Kidney (tissue), 14 donors: ENCODE measurements around the gene NEDD4L. TPM values are rescaled to one million over a fixed set of nuclear protein-coding genes. Genes with fewer than 3 reads are reported as not detected.
A peak's percentile ranks its signal among the peaks of the same experiment; 100 is the strongest.

Source experiments
- DNase-seq, 5 donors: peaks; one replicate each; pipeline ENCODE4 v3.0.0-alpha.2; 2013 to 2020
- FAIRE-seq: peaks from 2 replicates; lab custom pipeline; 2012; peaks lifted over from hg19 to GRCh38; lab: Jason Lieb, UNC
- H3K27ac ChIP-seq, 2 donors: one replicate each; pipeline ENCODE4 v1.7.0; 2013; ENCODE audit warnings: low read depth in 2 of 2, low read length in 2 of 2, inconsistent platforms in 1 of 2
- H3K27me3 ChIP-seq: one replicate; pipeline ENCODE4 v1.7.1; 2013; ENCODE audit warnings: low read length, inconsistent platforms; ENCODE audit not compliant: control insufficient read depth, insufficient read depth
- H3K36me3 ChIP-seq, 3 donors: one replicate each; pipeline versions ENCODE4 v1.7.0 to v1.7.1; 2013; ENCODE audit warnings: low read length in 3 of 3, control low read depth in 1 of 3, inconsistent platforms in 1 of 3; ENCODE audit not compliant: insufficient read depth in 3 of 3, control insufficient read depth in 2 of 3
- H3K4me1 ChIP-seq, 3 donors: one replicate each; pipeline versions ENCODE4 v1.7.0 to v1.7.1; 2013; ENCODE audit warnings: low read length in 3 of 3, inconsistent platforms in 1 of 3, low read depth in 1 of 3; ENCODE audit not compliant: control insufficient read depth in 2 of 3, insufficient read depth in 2 of 3
- H3K4me3 ChIP-seq, 3 donors: one replicate each; pipeline versions ENCODE4 v1.7.0 to v1.8.1; 2013; ENCODE audit warnings: low read length in 3 of 3, control low read depth in 1 of 3, inconsistent platforms in 1 of 3
- H3K9ac ChIP-seq, 3 donors: one replicate each; pipeline versions ENCODE4 v1.7.0 to v1.7.1; 2013; ENCODE audit warnings: low read length in 3 of 3, control low read depth in 1 of 3, inconsistent platforms in 1 of 3
- H3K9me3 ChIP-seq, 3 donors: one replicate each; pipeline versions ENCODE4 v1.7.0 to v1.7.1; 2013; ENCODE audit warnings: low read length in 3 of 3, control low read depth in 1 of 3, inconsistent platforms in 1 of 3; ENCODE audit not compliant: control insufficient read depth in 2 of 3, insufficient read depth in 1 of 3
- CTCF ChIP-seq: IDR thresholded peaks from 3 replicates; pipeline ENCODE4 v1.5.1; 2012; ENCODE audit warnings: mild to moderate bottlenecking, moderate library complexity, borderline replicate concordance; ENCODE audit not compliant: insufficient read depth; ENCODE audit errors: extremely low read depth
- intact Hi-C: fragments of 100-400 bp; cut with DNase I; formaldehyde crosslinking; loops from one replicate; pipeline ENCODE4 v1.11.1; 2022
- polyA plus RNA-seq: library from polyadenylated mRNA; stranded (reverse); fragments of 350-450 nt; fragmentation: Illumina TruSeq; extraction: RNeasy Lipid Tissue Mini Kit (QIAGEN cat#74804); gene quantifications from one replicate; pipeline ENCODE4 v1.2.3, GENCODE V29; 2014; ENCODE audit warnings: low read depth, low replicate concordance; ENCODE audit not compliant: insufficient read depth
- total RNA-seq: library from RNA; stranded (reverse); fragmentation: NEBNext Ultra II Directional; extraction: Animal tissue kit (Norgen Biotek cat#: 25700); gene quantifications from one replicate; pipeline ENCODE4 v1.2.1, GENCODE V29; 2021
- donor health status: control.
- donor health status: control.
- donor health status: control.
- donor health status: control.
- donor health status: control.
- donor health status: DM: yes; HTN: yes; CAD: no.
- donor health status: Normal renal cell carcinoma (clear cell type).

NEDD4L gene
- total and polyA plus RNA-seq, 2 donors from 2014 or later = 90.8 to 95.7 TPM

- no peak for FAIRE-seq
Measured at GRCh38 chr18:58227361-58227930, 183.4 kb downstream of the NEDD4L start.

GRCh38 chr18:58228176-58228575, 184.2 kb downstream of the NEDD4L start:
- H3K27ac ChIP-seq = peak overlapping the region; percentile 26 to 50
- no peaks in the 10 kb centered on the region for H3K27me3 ChIP-seq
- no peak for FAIRE-seq
- DNase-seq = no peak
- intact Hi-C loops = no loop called here
- no peaks in the 10 kb centered on the region for H3K9me3 ChIP-seq
- no peaks in the 10 kb centered on the region for H3K36me3 ChIP-seq
- no peak overlapping the region for H3K4me3 ChIP-seq
- no peak for TF ChIP-seq CTCF
- H3K9ac ChIP-seq = peak overlapping the region in 1 of 3 donors; percentile 13
- H3K4me1 ChIP-seq = peaks cover 0 to 78% (median 43%) of the 10 kb centered on the region in 3 donors

More at GRCh38 chr18:58227361-58227930, 183.4 kb downstream of the NEDD4L start:
- Histone ChIP-seq H3K27me3 (no peaks in the 10 kb centered on the region), H3K9ac (peak overlapping the region in 1 of 3 donors; percentile 4), H3K36me3 (no peaks in the 10 kb centered on the region), H3K27ac (peak overlapping the region; percentile 55 to 71), H3K4me1 (peaks cover 0 to 78% (median 43%) of the 10 kb centered on the region in 3 donors), H3K9me3 (no peaks in the 10 kb centered on the region), H3K4me3 (no peak overlapping the region)
- intact Hi-C loops = no loop called here
- DNase-seq = no peak
- TF ChIP-seq CTCF = no peak

GRCh38 chr18:58228762-58229161, 184.7 kb downstream of the NEDD4L start:
- H3K27ac ChIP-seq = peak overlapping the region; percentile 50 to 58

More at GRCh38 chr18:58228762-58229161, 184.7 kb downstream of the NEDD4L start:
- H3K36me3 ChIP-seq = no peaks in the 10 kb centered on the region
- TF ChIP-seq CTCF = no peak
- peak overlapping the region in 1 of 3 donors; percentile 0 for H3K9ac ChIP-seq
- H3K9me3 ChIP-seq = no peaks in the 10 kb centered on the region
- H3K4me3 ChIP-seq = no peak overlapping the region
- peaks cover 0 to 78% (median 39%) of the 10 kb centered on the region in 3 donors for H3K4me1 ChIP-seq
- DNase-seq = no peak
- H3K27me3 ChIP-seq = no peaks in the 10 kb centered on the region
- no peak for FAIRE-seq
- intact Hi-C loops = no loop called here
